GM18909 (cell line): Measurements from ENCODE around the gene CDK13.
A peak's percentile ranks its signal among the peaks of the same experiment; 100 is the strongest.
"Not testable (repeated sequence)": the region's sequence is repeated elsewhere in the genome, so short reads cannot be mapped to it uniquely, and the experiment has no call there.

Experiments
- ATAC-seq: cut with Tn5 transposase; IDR thresholded peaks from one replicate; pipeline ENCODE4 v1.9.1; 2021; ENCODE audit warnings: mild to moderate bottlenecking; ENCODE audit not compliant: unreplicated experiment, poor library complexity

The CDK13 gene

DNA sequence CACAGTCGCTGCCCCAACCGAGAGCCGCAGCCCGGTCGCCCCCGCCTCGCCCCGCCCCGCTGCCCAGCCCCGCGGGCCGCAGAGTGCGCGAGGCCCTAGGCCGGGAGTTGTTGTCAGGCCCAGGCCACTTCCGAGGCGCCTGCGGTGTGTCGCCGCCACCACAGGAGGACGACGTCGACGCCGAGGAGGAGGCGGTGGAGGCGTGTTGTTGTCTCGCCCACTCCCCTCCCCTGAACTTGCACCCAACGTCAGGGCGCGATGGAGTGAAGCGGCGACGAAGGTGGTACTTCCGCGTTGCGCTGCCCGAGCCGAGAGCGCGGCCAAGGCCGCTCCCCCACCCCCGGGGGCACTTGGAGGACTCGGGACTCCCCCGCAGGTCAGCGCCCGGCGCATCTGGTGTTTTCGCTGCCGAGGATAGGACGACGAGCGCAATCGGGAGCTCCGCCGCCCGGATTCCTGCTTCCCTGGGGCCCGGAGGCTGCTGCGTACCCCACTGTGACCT lies at the start of gene CDK13:
Gene CDK13, plus strand, starts transcription at position 286 of the 502 bp plus-strand sequence. CDS start 386 bp downstream, outside the sequence.
- ATAC-seq, result peak; percentile 47

GRCh38 chr7:39904077-39904486 lies 46.0 kb upstream of the CDK13 start:
- ATAC-seq, result no peak

DNA sequence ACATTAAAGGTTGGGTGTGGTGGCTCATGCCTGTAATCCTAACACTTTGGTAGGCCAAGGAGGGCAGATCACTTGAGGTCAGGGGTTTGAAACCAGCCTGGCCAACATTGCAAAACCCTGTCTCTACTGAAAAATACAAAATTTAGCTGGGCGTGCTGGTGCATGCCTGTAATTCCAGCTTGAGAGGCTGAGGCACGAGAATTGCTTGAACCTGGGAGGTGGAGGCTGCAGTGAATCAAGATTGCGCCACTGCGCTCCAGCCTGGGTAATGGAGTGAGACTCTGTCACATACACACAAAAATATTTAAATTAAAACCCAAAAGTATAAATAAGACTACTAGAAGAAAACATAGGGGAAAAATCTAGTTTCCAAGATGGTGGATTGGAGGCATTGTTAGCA lies 41.9 kb upstream of the CDK13 start:
- no peak for ATAC-seq

- no peak for ATAC-seq
These were observed 41.1 kb upstream of the CDK13 start for GRCh38 chr7:39908973-39909372.

GRCh38 chr7:39909526-39909925 lies 40.5 kb upstream of the CDK13 start:
- no peak for ATAC-seq

- ATAC-seq, result no peak
These were observed 39.8 kb upstream of the CDK13 start for GRCh38 chr7:39910108-39910869.

DNA sequence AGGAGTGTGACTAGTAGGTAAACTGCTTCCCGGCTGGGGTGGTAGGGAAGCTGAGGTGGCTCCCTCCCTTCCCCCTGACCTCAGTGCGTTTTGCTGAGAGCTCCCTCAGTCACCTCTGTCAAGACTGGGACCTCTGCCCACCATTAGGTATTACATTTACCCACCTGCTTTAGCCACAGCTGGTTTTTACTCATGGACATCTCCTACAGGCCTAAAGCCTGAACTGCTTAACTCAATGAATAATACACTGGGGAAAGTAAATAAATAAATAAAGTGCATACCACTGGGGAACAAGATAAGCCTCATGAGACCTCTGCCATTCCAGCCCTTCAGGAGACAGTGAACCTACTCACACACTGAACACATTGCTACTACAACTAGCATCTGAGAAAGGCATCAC lies 38.9 kb upstream of the CDK13 start:
- no peak for ATAC-seq

DNA sequence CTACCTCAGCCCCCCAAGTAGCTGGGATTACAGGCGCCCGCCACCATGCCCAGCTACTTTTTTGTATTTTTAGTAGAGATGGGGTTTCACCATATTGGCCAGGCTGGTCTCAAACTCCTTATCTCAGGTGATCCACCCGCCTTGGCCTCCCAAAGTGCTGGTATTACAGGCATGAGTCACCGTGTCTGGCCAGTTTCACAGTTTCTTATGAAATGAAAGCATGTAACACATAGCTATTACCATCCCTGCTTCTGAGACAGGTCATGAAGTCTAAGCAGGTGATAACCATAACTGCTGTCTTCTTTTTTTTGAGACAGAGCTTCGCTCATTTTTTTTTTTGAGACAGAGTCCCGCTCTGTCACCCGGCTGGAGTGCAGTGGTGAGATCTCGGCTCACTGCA lies 34.2 kb upstream of the CDK13 start:
- not testable (repeated sequence) for ATAC-seq

- no peak for ATAC-seq
These were observed 30.4 kb upstream of the CDK13 start for GRCh38 chr7:39919646-39920045.

GRCh38 chr7:39921506-39922175 lies 28.4 kb upstream of the CDK13 start:
- no peak for ATAC-seq

DNA sequence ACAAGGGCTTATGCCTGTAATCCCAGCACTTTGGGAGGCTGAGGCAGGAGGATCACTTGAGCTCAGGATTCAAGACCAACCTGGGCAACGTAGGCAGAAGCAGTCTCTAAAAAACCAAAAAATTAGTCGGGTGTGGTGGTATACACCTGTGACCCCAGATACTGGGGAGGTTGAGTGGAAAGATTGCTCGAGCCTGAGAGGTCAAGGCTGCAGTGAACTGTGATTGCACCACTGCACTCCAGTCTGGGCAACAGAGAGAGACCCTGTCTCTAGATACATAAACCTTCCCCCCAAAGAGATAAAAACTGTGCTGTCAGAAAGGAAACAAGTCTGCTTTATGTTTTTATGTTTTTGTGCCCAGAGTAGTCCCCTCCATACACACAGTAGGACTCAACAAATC lies 27.5 kb upstream of the CDK13 start:
- no peak for ATAC-seq

- no peak for ATAC-seq
These were observed 27.0 kb upstream of the CDK13 start for GRCh38 chr7:39923091-39923490.

GRCh38 chr7:39924122-39924521 lies 25.9 kb upstream of the CDK13 start:
- ATAC-seq, result no peak

GRCh38 chr7:39926111-39926510 lies 23.9 kb upstream of the CDK13 start:
- ATAC-seq, result no peak

GRCh38 chr7:39927018-39927417 lies 23.0 kb upstream of the CDK13 start:
- no peak for ATAC-seq

DNA sequence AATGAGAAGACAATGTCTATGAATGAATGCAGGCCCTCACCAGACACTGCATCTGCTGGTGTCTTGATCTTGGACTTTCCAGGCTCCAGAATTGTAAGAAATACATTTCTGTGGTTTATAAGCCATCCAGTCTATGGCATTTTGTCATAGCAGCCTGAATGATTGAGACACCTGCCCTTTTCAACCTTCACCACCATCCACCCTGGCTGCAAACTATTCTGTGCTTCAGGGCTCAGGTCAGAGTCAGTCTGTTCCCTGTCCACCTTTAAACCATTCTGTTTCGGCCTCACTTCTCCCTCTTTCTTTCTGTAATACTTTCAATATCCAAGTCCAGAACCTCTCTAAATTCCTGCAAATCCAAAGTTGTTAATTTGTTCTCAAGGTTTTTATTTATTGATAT lies 15.9 kb upstream of the CDK13 start:
- no peak for ATAC-seq

- no peak for ATAC-seq
These were observed 13.3 kb upstream of the CDK13 start for GRCh38 chr7:39936761-39937160.

DNA sequence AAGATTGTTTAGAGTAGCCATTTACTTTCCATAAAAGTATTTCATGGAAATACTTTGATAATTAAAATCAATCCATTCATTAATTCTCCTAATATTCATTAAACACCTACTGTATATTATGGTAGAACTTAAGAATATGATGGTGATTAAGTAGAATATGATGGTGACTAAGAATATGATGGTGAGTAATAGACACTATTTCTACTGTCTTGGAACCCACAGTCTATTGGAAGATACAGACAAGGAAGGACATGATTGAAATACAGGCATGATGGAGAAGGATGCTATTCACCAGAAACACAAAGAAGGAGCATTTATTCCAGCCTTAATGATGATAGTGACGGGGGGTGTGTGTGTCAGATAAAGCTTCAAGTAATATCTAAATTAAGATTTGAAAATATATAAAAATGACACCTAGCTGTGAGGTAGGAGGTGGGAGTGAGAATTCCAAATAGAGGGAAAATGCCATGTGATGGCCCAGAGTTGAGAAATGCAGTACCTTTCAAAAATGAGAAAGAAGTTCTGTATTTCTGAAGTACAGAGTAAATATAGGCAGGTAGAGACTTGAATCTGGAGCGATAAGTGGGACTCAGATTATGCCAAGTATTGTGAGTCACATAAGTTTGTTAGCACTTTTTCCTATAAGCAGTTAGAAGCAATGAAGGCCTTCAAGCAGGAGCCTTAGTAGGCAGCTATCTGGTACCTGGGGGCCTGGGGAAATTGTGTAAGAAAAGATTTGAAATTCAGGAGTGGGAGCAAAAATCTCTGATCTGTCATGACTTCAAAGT lies 12.5 kb upstream of the CDK13 start:
- ATAC-seq, result no peak

DNA sequence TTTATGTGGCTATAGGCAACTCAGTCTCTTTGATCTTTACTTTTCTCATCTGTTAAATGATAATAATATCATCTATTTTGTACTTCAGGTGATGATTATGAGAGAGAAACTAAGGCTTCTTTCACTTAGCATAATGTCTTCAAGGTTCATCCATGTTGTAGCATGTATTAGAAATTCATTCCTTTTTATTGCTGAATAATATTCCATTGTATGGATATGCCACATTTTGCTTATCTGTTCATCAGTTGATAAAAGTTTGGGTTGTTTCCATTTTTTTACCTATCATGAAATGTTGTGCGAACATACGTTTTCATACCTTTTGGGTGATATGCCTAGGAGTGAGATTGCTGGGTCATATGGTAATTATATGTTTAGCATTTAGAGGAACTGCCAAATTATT lies 7.2 kb upstream of the CDK13 start:
- no peak for ATAC-seq

- no peak for ATAC-seq
These were observed 3.4 kb upstream of the CDK13 start for GRCh38 chr7:39946693-39947092.

- no peak for ATAC-seq
These were observed 1.6 kb upstream of the CDK13 start for GRCh38 chr7:39948375-39948955.
